GM10847 (cell line): ENCODE data around the gene CAMKMT.

ENCODE experiments used
- POLR2A ChIP-seq: IDR thresholded peaks from 2 replicates; pipeline ENCODE4 v1.6.1; 2011; ENCODE audit not compliant: insufficient read length; ENCODE audit errors: extremely low read depth

The CAMKMT gene

DNA sequence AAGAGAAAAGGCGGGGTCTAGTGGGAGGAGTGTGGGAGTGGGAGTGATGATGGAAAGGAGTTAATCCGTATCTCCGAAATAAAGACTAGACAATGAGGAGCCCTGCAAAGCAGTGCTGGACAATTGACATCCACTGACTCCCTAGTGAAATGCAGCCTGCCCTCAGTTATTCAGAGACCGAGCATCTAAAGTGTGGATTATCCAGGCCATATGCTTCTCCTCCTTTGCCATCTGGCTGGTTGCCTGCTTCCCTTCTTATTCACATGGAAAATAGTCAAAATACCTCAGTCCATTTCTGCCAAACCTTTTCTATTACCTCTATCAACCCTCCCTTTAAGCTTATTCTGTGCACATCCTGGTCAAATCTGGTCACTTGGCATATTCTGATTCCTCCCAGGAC, 291.0 kb downstream of the CAMKMT start:
- TF ChIP-seq POLR2A, result no peak

DNA sequence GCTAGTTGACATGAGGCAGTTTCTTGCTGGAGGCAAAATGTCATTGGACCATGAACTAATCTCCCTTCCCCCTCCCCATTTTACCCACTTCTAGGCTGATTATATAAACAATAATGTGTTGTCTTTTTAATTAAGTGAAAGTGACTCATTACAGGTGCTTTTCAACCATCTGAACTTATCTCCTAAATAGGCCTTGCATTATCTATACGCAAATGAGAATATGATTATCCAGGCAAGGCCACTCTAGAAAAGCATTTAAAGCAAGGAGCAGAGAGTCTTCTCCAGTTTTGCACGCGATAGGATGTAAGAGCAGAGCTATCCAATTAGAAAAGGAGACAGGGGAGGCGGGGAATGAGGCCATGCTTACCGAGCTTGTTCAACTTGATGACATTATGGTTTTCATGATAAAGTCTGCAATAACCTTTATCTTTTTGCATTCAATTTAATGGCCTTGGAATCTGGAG, 293.7 kb downstream of the CAMKMT start:
- TF ChIP-seq POLR2A, result no peak

DNA sequence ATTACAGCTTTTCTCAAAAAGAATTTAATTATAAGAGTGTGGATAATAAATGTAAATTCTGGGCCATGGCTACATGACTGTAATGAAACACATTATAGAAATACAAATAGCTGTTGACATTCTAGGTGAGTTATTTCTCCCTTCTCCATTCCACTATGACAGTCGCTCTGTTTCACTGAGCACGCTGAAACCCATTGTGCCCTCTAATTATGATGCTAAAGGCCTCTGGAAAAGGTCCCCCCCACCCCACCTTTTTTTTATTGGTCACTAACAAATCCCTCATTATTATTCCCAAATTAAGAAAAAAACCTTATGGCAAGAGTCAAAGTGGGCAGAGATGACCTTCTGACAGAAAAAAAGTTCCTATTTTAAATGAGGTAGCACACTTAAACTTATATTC, 294.7 kb downstream of the CAMKMT start:
- no peak for TF ChIP-seq POLR2A

GRCh38 chr2:44663471-44664073, 301.8 kb downstream of the CAMKMT start:
- TF ChIP-seq POLR2A, result no peak

DNA sequence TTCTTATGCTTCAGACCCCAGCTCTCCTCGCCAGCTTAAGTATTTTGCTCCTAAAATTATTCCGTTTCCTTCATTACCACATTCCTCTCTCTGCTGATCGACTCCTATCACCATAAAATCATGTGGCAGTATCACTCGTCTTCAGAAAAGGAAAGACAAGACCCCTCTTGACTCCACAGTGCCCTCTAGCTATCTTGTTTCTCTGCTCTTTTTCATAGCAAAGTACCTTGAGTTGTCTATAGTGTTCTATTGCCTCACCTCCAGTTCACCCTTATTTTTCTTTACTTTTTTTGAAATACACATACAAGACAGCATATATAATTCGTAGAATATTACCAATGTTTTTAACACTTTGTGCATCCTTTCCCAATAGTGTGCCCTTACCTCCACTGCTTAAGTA, 306.6 kb downstream of the CAMKMT start:
- TF ChIP-seq POLR2A, result no peak

DNA sequence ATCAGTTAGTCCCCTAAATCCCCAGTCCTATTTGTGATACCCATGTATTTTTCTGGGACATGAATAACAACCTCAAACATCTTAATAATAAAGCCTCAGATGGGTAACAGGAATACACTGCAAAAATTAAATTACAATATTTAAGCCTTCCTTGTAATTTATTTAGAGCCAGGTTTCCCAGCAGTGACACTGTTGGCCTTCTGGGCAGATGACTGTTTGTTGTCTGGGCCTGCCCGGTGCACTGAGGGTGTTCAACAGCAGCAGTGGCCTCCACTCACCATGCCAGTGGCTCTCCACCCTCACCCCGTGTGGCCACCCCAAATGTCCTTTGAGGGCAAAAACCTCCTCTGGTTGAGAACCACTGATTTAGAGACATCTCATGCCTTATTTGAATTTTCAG, 309.5 kb downstream of the CAMKMT start:
- TF ChIP-seq POLR2A, result no peak

DNA sequence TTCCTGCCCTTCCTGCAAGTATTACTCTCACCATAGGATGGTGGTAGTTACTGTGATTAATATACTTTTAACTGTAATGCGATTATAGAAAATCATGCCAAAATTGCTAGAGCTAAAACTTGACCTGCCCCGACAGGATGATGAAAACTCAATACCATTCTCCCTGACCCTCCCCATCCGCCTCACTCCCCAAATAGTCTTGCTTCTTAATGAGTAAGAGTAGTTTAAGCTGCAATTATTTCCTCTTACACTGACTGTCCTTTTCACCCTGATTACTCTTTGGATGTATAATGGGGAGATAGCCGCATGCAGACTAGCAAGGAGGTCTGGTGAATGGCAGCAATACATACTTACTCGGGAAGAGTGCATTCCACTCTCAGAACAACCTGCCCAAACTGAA, 310.2 kb downstream of the CAMKMT start:
- TF ChIP-seq POLR2A, result no peak

GRCh38 chr2:44672431-44672830, 310.7 kb downstream of the CAMKMT start:
- no peak for TF ChIP-seq POLR2A

GRCh38 chr2:44674473-44675284, 312.9 kb downstream of the CAMKMT start:
- TF ChIP-seq POLR2A, result no peak

- no peak for TF ChIP-seq POLR2A
Measured at GRCh38 chr2:44676379-44676778, 314.6 kb downstream of the CAMKMT start.

GRCh38 chr2:44679584-44679983, 317.8 kb downstream of the CAMKMT start:
- no peak for TF ChIP-seq POLR2A

DNA sequence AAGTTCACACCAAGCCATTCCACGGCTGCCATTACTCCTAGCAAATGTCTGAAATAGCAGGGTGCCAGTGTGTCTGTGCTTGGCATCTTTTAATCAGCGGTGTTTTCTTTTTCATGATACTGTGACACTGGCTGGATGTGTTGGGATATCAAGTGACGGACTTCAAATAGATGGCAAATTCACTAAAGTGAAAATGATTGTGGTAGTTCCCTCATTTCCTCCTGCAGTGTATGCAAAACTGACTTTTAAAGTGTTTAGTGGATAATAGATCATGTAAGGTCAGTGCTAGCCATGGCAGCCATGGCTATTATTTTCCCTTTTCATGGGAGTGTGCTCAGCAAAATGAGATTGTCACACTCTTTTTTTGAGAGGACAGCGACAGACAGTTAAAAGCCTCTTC, 318.2 kb downstream of the CAMKMT start:
- no peak for TF ChIP-seq POLR2A

DNA sequence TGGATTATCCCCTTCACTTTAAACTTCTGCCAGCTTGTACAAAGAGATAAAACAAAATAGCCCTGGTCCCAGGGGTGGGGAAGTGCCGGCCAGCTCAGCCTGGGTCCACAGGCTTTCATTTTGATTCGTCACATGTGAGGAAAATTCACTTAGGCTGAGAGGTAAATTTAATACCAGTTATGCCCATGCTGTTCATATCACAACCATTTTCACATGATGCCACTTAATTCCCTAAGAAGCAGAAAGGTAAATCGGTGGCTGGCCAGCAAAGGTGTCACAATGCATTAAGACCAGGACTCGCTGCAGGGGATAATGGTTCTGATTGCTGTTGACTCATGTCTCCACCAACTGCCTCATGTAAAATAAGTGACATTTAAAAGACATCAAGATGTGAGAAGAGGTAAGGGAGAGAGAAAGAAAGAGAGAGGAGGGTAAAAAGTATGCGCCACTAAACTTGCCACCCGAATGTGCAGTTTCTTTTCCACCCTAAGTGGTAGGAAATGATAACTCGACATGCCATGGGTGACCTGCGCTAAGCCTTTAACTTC, 318.8 kb downstream of the CAMKMT start:
- no peak for TF ChIP-seq POLR2A

- no peak for TF ChIP-seq POLR2A
Measured at GRCh38 chr2:44680983-44681531, 319.3 kb downstream of the CAMKMT start.

GRCh38 chr2:44682459-44682858, 320.7 kb downstream of the CAMKMT start:
- no peak for TF ChIP-seq POLR2A

GRCh38 chr2:44684559-44684958, 322.8 kb downstream of the CAMKMT start:
- TF ChIP-seq POLR2A, result no peak
